NCI-H1694 (cell line): ENCODE data around the gene DES.
A peak's percentile ranks its signal among the peaks of the same experiment; 100 is the strongest.
"Not testable (repeated sequence)": the region's sequence is repeated elsewhere in the genome, so short reads cannot be mapped to it uniquely, and the experiment has no call there.

Experiments
- DNase-seq: peaks from one replicate; lab custom pipeline; 2025; lab: John Stamatoyannopoulos, UW

The DES gene

DNA sequence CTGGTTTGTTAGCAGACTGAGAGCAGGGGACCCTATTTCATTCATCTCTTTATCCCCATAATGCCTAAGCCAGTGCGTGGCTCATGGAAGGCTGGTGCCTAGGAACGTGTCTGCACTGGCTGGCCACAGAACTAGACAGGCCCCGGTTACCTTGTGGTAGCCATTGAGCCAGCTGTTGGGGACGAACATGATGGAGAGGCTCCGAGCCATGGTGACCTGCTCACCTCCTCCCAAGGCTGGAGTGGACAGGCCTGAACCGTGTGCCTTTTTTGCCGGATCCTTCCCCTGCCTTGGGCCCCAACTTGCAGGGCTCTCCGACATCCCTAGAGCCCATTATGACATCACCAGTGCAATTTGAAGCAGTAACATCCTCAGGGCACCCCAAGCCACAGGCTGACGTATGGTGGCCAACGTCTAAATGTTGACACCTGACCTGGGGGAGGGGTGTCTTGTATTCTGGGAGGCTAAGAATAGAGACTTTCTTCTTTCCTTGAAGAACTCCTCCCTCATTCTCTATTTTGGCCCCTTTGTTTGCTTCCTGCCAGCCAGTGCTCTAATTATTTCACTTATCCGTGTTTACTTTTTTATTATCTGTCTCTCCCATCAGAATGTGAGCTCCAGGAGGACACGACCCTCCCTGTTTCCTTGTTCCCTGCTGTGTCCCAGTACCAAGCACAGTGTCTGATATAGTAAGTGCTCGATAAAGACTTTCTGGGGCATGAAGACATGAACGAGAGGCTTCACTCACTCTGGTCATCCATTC lies 18.3 kb upstream of the DES start:
- no peak for DNase-seq

DNA sequence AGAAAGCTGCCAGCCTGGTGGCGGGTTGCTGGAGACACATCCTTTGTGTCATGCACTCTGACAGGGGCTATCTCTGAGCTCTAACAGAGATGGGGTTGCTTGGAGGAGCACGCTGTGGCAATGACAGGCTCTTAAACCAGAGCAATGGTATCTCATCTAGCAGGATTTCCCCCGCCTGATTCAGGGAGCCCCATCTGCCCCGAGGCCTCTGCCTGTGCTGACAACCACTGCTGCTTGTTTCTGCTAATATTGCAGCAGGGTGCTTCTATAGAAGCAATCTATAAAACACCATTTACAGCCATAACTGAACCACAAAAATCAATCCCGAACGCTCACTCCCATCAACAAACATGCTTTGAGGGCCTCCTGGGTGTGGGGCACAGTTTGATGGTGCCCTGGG lies 17.6 kb upstream of the DES start:
- no peak for DNase-seq

DNA sequence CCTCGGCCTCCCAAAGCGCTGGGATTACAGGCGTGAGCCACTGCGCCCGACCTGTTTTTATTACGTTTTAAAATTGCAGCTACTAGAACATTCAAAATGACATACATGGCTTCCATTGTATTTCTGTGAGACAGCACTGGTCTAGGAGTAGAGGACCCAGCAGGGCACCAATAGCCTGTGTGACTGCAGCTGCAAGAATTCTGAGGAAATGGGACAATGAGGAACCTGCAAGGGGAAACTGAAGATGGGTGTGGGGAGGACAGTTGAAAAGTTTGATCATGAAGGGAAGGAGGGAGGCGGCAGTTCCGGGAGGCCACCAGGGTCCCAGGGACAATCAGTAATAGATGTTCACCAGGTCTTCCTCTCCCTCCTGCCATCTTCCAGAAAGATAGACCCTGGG lies 16.6 kb upstream of the DES start:
- no peak for DNase-seq

DNA sequence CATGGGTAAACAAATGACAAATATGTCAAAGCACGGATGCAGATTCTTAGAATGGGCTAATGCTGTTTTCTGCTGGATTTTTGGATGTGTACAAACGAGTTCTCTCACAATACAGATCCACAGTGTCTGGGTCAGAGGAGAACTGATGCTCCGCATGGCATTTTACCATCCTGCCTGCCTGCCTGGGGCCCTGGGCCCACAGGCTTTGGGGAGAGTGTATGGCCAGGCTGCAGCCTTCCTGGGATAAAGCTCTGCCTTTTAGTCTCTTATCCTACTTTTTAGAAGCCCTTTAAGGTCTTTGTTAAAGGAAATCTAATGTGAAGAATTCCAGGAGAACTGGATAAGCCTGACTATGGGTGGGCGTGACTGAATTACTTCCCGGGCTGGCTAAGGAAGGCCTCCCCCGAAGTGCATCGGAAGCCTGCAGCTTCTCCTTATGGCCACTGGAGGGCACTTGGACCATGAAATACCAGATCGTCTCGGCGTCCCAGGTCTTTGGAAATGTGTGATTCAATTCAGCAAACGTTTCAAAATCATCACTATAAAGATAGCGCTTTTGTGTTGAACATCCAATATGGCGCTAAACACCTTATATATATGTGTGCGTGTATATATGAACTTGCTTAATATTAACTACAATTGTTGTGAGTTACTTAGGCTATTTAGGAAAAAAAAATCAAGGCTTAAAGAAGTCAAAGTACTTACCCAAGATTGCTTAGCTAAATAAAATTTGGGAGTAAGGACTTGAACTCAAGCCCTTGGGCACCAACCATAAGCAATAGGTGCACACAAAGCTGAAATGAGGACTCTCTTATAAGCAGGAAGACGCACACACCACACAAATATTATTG lies 15.3 kb upstream of the DES start:
- peak; percentile 85 for DNase-seq

DNA sequence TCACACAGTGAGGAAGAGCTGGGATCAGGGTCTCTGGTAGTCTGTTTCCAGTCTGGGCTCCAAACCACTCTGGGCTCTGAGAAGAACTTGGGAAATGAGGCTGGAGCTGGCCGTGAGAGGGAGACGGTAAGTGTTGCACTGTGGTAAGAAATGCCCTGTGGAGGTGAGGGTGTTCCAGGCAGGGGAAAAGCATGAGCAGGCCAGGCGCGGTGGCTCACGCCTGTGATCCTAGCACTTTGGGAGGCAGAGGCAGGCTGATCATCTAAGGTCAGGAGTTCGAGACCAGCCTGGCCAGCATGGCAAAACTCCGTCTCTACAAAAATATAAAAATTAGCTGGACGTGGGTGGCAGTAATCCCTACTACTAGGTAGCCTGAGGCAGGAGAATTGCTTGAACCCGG lies 14.3 kb upstream of the DES start:
- no peak for DNase-seq

DNA sequence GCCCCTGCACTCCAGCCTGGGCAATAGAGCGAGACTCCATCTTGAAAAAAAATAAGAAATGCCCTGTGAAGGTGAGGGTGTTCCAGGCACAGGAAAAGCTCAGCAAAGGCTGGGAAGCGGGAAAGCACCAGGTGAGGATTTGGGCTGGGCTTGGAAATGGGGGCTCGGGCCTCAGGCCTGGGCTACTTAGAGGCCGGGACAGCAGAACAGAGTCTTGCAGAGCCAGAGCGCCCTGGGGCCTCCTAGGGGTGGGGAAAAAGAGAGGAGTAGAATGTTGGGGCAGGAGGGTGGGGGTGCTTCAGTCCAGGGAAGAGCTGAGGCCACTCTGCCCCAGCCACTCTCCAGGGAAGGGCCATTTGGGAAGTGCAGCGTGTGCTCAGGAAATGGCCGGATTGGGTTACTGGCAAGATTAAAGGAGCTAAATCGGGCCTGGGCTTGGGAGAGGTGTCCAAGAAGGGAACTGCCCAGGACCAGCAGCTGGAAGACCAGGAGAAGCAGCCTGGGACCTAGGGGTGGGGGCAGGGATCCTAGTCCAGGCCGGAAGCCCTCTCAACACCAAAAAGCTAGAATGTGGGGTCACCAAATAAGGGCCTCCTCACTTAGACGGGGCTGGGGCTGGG lies 13.8 kb upstream of the DES start:
- DNase-seq: no peak

DNA sequence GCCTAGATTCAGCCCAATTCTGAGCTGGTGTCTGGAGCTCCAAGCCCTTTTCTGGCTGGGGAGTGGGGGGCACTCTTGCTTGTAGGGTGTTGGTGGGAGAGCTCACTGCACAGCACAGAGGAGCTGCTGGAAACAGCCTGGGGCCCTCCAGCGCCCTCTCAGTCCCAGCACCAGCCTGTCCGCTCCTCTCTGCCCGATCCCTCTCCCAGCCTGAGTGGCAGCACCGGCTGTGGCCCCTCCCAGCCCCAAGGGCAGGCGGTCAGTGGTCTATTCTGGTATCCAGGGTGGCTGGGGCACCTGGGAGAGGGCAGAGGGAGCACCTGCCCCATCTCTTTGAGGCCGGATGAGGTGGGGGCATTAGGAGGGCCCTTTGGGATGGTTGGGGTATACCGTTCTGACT lies 13.2 kb upstream of the DES start:
- DNase-seq: no peak

DNA sequence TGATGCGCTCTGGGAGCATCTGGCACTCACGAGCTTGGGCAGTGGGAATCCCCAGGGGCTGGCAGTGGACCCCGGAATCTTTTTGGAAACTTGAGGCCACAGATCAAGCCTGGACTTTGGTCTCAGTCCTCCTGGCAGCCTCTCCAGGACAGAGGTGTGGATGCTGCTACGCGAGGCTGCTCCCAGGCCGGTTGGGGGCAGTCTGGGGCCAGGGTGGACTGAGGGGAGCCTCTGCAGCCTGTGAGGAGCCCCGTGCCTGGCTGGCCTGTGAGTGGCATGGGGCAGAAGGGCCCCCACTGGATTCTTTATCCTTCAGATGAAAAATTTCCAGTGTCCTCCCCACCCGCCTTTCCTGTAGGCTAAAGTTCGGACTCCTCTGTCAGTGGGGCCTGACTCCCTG lies 12.7 kb upstream of the DES start:
- no peak for DNase-seq

DNA sequence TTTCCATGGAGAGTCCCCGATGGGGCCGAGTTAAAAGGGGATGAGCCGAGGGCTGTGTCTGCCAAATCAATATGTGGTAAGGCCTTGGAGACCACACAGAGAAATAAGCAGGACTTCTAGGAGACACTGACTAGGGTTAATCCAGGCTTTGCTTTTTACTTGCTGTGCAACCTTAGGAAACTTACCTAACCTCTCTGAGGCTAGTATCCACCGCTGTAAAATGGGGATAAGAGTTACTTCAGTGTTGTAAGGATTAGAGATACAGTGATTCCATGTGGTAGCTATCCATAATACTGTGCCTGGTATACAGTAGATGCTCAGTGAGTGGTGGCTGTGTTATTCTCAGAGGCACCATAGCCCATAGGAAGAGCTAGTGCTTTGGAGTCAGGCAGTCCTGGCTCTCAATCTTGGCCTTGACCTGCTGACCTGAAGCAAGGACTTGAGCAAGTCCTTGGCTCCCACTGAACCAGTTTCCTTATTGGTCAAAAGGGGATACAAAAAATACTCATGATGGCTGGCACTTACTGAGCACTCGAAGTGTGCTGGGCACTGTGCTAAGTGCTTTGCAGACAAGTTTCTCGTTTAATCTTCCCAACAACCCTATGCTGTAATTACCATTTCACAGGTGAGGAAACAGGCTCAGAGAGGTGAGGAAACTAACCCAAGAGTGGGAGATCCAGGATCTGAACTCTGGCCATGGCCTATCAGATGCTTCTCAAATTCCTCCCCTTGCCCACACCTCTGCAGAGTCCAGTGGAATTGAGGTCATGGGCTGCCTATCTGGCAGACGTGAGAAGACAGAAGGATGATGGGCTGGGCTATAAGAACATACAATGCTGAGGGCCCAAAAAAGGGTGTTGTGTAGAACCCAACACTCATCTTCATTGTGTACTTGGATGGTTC lies 12.0 kb upstream of the DES start:
- no peak for DNase-seq

DNA sequence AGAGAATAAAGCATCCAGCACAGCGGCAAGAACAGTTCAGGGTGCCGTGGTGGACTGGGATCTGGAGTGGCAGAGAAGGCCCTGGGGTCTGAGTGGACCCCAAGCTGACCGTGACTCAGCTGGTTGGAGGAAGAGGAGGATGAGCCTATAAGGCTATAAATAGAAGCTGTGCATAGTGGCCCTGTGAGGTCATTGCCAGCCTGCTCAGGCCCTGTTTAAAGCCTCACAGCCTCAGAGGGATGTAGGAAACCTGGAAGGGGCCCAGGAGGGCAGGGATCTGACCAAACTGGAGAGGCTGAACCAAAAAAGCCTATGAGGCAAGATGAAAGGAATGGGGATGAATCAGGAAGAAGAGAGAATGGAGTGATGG lies 11.3 kb upstream of the DES start:
- no peak for DNase-seq

DNA sequence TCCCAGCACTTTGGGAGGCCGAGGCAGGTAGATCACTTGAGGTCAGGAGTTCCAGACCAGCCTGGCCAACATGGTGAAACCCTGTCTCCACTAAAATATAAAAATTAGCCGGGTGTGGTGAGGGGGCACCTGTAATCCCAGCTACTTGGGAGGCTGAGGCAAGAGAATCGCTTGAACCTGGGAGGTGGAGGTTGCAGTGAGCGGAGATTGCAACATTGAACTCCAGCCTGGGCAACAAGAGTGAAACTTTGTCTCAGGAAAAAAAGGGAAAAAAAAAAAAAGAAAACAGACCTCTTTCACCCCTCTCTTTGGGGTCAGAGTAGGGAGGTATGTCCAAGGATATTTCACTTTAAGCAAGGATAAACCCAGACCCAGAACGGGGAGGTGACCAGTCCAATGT lies 10.8 kb upstream of the DES start:
- DNase-seq: not testable (repeated sequence)

DNA sequence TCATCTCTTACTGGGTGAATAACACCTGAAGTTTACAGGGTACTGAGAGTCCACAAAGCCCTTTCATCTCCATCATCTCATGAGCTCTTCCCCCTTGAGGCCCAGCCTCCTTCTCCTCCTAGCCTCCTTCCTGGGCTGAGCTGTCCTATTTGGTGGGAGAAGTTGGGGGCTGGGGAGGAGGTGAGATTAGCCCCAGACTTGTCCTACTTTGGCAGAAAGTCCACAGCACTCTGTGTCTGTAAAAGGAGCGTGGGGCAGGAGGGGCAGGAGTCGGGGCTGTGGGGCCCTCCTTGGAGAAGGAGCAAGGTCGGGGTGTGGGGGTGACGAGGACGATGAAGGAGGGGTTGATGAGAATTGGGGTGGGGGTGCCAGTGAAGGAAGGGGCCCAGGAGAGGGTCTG lies 10.0 kb upstream of the DES start:
- DNase-seq: no peak

DNA sequence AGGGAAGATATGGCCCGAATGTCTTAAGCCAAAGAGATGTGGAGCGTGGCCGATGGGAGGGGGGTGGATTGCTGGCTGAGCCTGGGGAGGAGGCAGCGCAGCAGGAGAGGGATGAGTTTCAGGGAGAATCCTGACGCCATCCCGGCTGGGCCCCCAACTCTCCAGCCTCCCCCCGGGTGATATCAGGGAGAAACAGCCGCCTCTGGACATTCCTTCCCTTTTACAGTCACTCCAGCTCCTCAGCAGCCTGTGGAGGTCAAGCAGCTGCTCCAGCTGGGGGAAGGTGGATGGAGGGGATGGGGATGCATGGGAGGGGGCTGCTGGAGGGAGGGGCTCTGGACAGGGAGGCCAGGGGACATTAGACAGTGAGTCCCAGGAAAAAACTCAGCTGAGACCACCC lies 9.5 kb upstream of the DES start:
- no peak for DNase-seq

DNA sequence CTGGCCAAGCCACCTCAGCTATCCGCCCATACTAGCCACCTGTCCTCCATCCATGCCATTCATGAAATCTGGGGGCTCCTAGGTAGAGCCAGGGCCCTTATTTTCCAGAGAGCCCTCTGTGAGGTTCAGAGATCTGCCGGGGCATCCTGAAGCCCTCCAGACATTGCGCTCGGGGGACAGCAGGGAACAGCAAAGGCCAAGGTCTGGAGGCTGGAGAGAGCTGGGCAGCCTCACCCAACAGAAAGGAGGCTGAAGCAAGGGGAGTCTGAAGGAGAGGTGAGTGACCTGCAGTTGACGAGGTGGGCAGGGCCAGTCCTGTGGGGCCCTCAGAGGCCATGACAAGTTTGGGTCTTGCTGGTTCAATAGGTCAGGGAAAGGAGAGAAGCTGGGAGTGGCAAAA lies 8.6 kb upstream of the DES start:
- DNase-seq: no peak

DNA sequence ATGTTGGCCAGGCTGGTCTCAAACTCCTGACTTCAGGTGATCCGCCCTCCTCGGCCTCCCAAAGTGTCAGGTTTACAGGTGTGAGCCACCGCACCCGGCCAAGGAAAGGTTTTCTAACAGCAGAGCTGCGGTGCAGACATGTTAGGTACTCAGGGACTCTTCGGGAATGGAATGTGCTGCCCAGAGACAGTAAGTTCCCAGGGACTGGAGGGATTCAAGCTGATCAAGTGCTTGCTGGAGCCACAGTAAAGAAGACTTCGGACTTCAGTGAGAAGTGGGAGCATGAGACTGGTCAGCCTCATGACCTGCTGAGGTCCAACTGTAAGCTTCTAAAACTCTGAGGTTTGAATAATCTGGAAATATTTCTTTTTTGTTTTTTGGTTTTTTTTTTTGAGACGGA lies 7.8 kb upstream of the DES start:
- DNase-seq: no peak

DNA sequence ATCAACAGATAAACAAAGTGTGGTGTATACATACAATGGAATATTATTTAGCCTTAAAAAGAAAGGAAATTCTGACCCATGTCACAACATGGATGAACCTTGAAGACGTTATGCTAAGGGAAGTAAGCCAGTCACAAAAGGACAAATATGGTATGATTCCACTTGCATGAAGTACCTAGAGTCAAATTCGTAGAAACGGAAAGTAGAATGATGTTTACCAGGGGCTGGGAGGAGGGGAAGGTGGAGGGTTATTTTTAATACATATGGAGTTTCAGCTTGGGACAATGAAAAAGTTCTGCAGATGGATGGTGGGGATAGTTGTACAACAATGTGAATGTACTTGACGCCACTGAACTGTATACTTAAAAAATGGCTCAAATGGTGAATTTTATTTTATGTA lies 3.3 kb upstream of the DES start:
- DNase-seq: no peak

DNA sequence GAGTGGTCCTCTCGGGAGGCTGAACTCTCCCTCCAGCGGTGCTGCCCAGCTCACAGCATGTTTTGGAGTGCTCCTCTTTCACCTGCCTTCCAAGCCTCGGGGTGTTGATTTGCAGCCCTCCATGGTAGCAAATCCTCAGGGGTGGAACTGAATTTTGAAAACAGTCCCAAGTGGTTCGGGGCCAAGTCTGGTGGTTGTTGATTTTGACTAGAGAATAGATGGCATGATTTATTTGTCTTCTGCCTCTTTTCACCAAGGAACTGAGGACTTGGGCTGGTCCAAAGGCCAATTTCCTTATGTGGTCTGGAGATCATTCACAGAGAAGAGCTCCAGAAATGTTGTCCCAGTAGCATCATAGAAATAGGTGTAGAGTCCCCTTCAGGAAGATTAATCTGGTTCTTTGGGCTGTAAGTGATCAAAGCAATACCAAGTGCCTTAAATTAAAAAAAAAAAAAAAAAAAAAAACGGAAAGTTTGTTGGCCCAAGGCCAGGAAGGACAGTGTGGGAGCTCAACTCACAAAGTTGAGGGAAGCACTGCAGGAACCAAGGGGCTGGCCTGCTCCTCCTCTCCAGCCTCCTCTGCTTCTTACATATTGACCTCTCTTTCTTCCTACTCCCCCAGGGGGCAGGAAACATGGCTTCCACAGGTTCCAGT lies 2.5 kb upstream of the DES start:
- DNase-seq: no peak

DNA sequence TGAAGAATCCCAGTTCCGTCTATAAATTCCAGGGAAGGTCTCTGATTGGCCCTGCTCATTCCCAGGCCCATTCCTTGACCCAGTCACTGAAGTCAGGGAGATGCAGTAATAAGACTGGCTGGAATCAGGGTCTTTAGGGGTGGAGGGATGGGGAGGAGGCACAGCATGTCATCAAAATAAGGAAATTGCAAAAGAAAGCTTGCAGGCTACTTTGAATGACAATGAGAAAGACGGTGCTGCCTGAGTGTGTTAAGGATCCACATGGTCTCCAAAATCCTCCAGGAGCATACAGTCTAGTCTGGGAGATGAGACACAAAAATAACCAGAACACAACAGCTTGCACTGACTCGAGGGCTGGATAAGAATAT lies 2.0 kb upstream of the DES start:
- no peak for DNase-seq

DNA sequence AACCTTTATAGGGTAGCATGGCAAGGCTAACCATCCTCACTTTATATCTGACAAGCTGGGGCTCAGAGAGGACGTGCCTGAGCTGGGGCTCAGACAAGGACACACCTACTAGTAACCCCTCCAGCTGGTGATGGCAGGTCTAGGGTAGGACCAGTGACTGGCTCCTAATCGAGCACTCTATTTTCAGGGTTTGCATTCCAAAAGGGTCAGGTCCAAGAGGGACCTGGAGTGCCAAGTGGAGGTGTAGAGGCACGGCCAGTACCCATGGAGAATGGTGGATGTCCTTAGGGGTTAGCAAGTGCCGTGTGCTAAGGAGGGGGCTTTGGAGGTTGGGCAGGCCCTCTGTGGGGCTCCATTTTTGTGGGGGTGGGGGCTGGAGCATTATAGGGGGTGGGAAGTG lies 1.2 kb upstream of the DES start:
- no peak for DNase-seq

DNA sequence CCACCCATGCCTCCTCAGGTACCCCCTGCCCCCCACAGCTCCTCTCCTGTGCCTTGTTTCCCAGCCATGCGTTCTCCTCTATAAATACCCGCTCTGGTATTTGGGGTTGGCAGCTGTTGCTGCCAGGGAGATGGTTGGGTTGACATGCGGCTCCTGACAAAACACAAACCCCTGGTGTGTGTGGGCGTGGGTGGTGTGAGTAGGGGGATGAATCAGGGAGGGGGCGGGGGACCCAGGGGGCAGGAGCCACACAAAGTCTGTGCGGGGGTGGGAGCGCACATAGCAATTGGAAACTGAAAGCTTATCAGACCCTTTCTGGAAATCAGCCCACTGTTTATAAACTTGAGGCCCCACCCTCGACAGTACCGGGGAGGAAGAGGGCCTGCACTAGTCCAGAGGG lies 803 bp upstream of the DES start:
- peak; percentile 33 for DNase-seq

DNA sequence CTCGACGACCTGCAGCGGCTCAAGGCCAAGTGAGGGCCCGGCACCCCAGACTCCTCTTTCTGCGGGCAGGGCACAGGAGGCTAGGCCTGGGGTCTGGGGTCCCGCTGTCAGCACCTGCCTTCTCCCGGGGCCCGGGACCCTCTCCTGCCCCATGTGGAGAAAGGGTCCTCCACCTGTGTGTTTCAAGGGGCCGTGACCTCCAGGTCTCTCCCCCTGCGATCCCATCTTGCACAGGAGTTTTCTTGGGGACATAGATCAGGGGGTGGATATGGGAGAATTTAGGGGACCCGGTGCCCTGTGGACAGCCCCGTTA lies 791 bp downstream of the DES start:
- no peak for DNase-seq
